ENCODE data around the gene KPNA3. TPM values are rescaled to one million over a fixed set of nuclear protein-coding genes. Genes with fewer than 3 reads are reported as not detected.

Gene KPNA3
- polyA plus RNA-seq, 4 donors, result 14.3 to 24.5 (median 15.0) TPM

DNA sequence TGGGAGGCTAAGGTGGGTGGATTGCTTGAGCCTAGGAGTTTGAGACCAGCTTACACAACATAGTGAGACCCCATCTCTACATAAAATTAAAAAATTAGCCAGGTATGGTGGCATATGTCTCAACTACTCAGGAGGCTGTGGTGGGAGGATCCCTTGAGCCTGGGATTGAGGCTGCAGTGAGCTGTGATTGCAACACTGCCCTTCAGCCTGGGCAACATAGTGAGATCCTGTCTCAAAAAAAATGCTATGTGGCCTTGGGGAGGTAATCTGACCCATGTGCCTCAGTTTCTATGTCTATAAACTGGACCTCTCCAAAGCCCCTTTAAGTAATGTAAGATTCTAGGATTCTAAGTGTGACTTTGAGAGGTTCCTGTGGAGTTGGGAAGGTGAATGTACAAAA is 139.0 kb downstream of the KPNA3 start:
- no peak for DNase-seq

DNA sequence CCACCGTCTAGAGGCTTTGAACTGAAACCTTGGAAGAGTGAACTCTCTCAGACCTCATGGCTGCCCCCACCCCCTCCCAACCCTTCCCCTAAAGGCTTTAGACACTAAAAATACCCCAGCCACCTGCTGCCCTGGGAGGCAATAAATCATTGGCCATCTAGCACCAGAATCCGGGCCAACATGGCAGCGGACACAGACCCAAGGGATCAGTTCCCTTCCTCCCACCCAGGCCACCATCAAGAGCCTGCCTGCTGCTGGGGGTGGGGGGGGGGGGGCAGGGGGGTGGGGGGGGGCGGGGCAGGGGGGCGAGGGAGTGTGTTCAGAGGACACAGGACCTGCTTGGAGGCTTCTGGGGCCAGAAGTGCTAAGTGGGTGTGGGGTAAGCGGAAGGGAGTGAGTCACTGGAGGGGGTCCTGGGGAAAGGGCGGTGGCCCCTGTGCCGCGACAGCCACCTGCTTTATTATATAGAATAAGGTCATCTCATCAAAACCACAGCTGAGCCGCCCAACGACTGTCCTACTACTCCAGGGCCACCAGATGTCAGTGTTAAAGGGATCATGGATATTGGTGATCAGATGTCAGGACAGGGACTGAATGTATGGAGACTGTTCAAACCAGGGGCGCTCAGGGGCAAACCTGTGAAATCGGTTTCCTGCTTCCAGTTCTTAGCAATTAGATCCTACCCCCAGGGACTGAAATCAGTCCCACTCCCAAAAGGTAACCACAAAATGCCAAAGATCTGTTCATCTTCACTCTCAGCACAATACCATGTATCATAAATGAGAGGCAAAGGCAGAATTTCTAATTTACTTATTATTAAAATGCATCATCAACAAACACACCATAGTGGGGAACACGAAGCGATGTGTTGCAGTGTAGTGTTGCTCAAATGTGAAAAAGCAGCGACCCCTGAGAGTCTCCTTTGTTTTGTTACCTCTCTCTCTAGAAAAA is 139.9 kb downstream of the KPNA3 start:
- no peak for FAIRE-seq
- 27 to 41% (median 39%) methylated on average over 14 to 16 of the region's 16 CpGs for WGBS, 3 donors
- peak; percentile 63 to 64 for DNase-seq

More for the DNA sequence above, 139.0 kb downstream of the KPNA3 start:
- H3K27me3 ChIP-seq (ENCODE audit: control insufficient read depth in 3 of 3, insufficient read depth in 3 of 3, low read length in 3 of 3), result no peaks in the 10 kb centered on the region
- H3K4me3 ChIP-seq (ENCODE audit: low read depth in 1 of 3, low read length in 3 of 3), result no peak overlapping the region
- no peak overlapping the region for H3K27ac ChIP-seq (ENCODE audit: low read depth in 1 of 3, low read length in 2 of 3)
- FAIRE-seq, result no peak
- peaks cover 0 to 10% (median 3%) of the 10 kb centered on the region in 3 donors for H3K36me3 ChIP-seq (ENCODE audit: control insufficient read depth in 3 of 3, insufficient read depth in 2 of 3, low read depth in 1 of 3, low read length in 3 of 3)
- no peaks in the 10 kb centered on the region for H3K9me3 ChIP-seq (ENCODE audit: control insufficient read depth in 2 of 2, insufficient read depth in 1 of 2, low read depth in 1 of 2, low read length in 1 of 2)
- no peaks in the 10 kb centered on the region for H3K4me1 ChIP-seq (ENCODE audit: control insufficient read depth in 3 of 3, insufficient read depth in 2 of 3, low read depth in 1 of 3, low read length in 2 of 3)

DNA sequence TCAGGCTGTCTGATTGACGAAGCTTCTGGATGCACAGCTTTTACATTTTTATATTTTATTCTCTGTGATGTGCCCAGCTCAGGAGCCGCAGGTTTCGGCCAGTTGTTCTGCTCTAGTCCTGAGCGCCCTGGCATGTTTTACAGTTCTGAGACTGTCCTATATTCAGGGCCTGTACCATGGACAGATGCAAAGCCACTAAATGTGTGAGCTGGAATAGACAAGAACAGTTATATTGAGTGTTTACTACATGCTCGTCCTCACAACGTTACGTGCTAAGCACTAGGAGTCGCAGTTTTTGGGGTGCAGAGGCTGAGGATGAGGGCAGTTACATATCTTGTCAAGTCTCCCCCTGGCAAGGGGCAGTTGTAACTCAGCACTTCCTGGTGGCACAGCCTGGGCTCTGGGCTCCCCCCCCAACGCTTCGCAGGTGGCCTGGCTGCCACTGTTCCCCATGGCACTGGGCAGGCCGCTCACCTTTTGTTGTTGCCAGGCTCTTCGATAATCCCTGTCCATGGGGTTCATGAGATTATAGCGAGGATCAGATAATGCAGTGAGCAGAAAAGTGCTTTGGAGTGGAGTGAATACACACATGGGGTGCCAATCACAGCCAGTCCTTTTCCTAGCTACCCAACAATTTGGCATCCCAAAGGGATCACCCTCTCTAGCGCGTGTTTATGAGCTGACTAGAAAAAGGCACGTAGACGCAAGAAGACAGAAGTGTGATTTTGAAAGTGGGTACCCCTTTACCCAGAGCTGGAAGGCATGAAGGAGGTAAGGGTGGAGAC is 140.7 kb downstream of the KPNA3 start:
- Histone ChIP-seq H3K27ac (ENCODE audit: low read depth in 1 of 3, low read length in 2 of 3) (no peak overlapping the region), H3K9me3 (ENCODE audit: control insufficient read depth in 2 of 2, insufficient read depth in 1 of 2, low read depth in 1 of 2, low read length in 1 of 2) (no peaks in the 10 kb centered on the region), H3K27me3 (ENCODE audit: control insufficient read depth in 3 of 3, insufficient read depth in 3 of 3, low read length in 3 of 3) (no peaks in the 10 kb centered on the region), H3K36me3 (ENCODE audit: control insufficient read depth in 3 of 3, insufficient read depth in 2 of 3, low read depth in 1 of 3, low read length in 3 of 3) (peaks cover 0 to 2% (median 0%) of the 10 kb centered on the region in 3 donors), H3K4me1 (ENCODE audit: control insufficient read depth in 3 of 3, insufficient read depth in 2 of 3, low read depth in 1 of 3, low read length in 2 of 3) (no peaks in the 10 kb centered on the region), H3K4me3 (ENCODE audit: low read depth in 1 of 3, low read length in 3 of 3) (no peak overlapping the region)
- FAIRE-seq (no peak), DNase-seq (no peak)
- 78 to 85% (median 84%) methylated on average over 17 of the region's 17 CpGs for WGBS, 3 donors

More for the DNA sequence above, 139.9 kb downstream of the KPNA3 start:
- Histone ChIP-seq H3K27ac (ENCODE audit: low read depth in 1 of 3, low read length in 2 of 3) (no peak overlapping the region), H3K27me3 (ENCODE audit: control insufficient read depth in 3 of 3, insufficient read depth in 3 of 3, low read length in 3 of 3) (no peaks in the 10 kb centered on the region), H3K4me1 (ENCODE audit: control insufficient read depth in 3 of 3, insufficient read depth in 2 of 3, low read depth in 1 of 3, low read length in 2 of 3) (no peaks in the 10 kb centered on the region), H3K36me3 (ENCODE audit: control insufficient read depth in 3 of 3, insufficient read depth in 2 of 3, low read depth in 1 of 3, low read length in 3 of 3) (peaks cover 0 to 8% (median 3%) of the 10 kb centered on the region in 3 donors), H3K9me3 (ENCODE audit: control insufficient read depth in 2 of 2, insufficient read depth in 1 of 2, low read depth in 1 of 2, low read length in 1 of 2) (no peaks in the 10 kb centered on the region), H3K4me3 (ENCODE audit: low read depth in 1 of 3, low read length in 3 of 3) (no peak overlapping the region)

DNA sequence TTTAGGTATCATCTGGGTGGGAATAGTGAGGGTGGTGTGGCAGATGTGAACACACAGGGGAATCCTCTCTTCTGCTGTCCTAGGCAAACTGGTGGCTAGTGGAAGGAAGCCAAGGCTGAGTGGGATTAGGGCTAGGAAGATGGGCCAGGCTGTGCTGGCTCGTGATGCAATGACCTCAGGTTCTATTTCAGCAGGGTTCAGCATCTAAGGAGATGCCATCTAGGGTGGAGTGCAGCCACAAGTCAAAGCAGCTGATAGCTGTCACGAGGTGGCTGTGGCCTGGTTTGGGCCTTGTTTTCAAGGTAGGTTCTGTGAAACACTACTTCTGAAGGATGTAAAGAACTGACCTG is 142.5 kb downstream of the KPNA3 start:
- no peaks in the 10 kb centered on the region for H3K4me1 ChIP-seq (ENCODE audit: control insufficient read depth in 3 of 3, insufficient read depth in 2 of 3, low read depth in 1 of 3, low read length in 2 of 3)
- WGBS, 3 donors, result 68 to 78% (median 76%) methylated on average over 2 of the region's 2 CpGs
- DNase-seq (no peak), FAIRE-seq (no peak)
- H3K9me3 ChIP-seq (ENCODE audit: control insufficient read depth in 2 of 2, insufficient read depth in 1 of 2, low read depth in 1 of 2, low read length in 1 of 2), result no peaks in the 10 kb centered on the region
- no peak overlapping the region for H3K4me3 ChIP-seq (ENCODE audit: low read depth in 1 of 3, low read length in 3 of 3)
- H3K27me3 ChIP-seq (ENCODE audit: control insufficient read depth in 3 of 3, insufficient read depth in 3 of 3, low read length in 3 of 3), result no peaks in the 10 kb centered on the region
- no peak overlapping the region for H3K27ac ChIP-seq (ENCODE audit: low read depth in 1 of 3, low read length in 2 of 3)
- H3K36me3 ChIP-seq (ENCODE audit: control insufficient read depth in 3 of 3, insufficient read depth in 2 of 3, low read depth in 1 of 3, low read length in 3 of 3), result no peaks in the 10 kb centered on the region

Other genes starting within 250 kb of the KPNA3 start
- gene RCBTB1, start 207.1 kb downstream of the KPNA3 start, polyA plus RNA-seq, result 10 to 100 TPM in 1 of 4 donors, 1 to 10 TPM in 3; 5.4 to 40.5 (median 6.3) TPM
- 1 to 10 TPM; 1.7 to 2.9 (median 1.9) TPM for gene ARL11, start 164.2 kb downstream of the KPNA3 start, polyA plus RNA-seq
- gene EBPL, start 101.2 kb downstream of the KPNA3 start, polyA plus RNA-seq, result 10 to 100 TPM in 3 of 4 donors, 1 to 10 TPM in 1; 5.6 to 59.5 (median 26.3) TPM
- 10 to 100 TPM in 1 of 4 donors, 1 to 10 TPM in 3; 7.0 to 11.9 (median 7.7) TPM for gene SPRYD7, start 143.7 kb upstream of the KPNA3 start, polyA plus RNA-seq
- gene TRIM13, start 204.4 kb upstream of the KPNA3 start, polyA plus RNA-seq, result 10 to 100 TPM in 3 of 4 donors, 1 to 10 TPM in 1; 9.2 to 31.5 (median 10.9) TPM
- under 1 TPM in 2 of 4 donors, not detected in 2; 0.36 to 0.74 TPM for gene KCNRG, start 222.8 kb upstream of the KPNA3 start, polyA plus RNA-seq

All from small intestine (tissue), 7 donors.